Measurements from ENCODE around the gene EYA3.

The EYA3 gene

DNA sequence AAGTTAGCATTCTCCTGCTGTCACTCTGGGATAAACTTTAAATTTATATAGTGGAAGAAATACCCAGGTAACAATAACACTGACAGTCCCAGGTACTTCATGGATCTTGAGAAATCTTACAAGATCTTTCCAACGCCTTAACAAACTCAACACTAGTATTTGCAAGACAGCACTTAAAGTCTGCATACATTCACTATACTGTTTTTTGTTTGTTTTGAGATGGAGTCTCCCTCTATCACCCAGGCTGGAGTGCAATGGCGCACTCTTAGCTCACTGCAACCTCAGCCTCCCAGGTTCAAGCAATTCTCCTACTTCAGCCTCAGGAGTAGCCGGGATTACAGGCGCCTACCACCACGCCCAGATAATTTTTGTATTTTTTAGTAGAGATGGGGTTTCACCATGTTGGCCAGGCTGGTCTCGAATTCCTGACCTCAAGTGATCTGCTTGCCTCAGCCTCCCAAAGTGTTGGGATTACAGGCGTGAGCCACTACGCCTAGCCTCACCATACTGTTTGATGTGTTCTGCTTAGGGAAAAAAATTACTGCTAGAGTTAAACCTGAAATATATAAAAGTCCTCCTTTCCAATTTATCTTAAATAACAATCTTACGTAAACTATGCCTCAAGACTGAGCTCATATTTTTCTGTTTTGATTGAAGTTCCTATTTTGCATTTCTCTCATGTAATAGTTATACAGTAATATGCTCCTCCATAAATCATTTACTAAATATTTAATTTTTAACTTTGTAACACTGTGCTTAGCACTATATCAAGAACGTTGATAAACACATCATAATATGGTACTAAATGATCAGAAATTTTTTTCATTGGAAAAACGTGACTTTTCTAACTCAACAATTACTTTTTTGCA, 17.5 kb downstream of the EYA3 start:
- TF ChIP-seq, protein P1, sequence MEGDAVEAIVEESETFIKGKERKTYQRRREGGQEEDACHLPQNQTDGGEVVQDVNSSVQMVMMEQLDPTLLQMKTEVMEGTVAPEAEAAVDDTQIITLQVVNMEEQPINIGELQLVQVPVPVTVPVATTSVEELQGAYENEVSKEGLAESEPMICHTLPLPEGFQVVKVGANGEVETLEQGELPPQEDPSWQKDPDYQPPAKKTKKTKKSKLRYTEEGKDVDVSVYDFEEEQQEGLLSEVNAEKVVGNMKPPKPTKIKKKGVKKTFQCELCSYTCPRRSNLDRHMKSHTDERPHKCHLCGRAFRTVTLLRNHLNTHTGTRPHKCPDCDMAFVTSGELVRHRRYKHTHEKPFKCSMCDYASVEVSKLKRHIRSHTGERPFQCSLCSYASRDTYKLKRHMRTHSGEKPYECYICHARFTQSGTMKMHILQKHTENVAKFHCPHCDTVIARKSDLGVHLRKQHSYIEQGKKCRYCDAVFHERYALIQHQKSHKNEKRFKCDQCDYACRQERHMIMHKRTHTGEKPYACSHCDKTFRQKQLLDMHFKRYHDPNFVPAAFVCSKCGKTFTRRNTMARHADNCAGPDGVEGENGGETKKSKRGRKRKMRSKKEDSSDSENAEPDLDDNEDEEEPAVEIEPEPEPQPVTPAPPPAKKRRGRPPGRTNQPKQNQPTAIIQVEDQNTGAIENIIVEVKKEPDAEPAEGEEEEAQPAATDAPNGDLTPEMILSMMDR (IDR thresholded peaks at IDR 0.05; ENCODE audit: low read depth, low read length) = no peak
- no peak overlapping the region for H3K4me3 ChIP-seq (ENCODE audit: low read depth, low read length)

DNA sequence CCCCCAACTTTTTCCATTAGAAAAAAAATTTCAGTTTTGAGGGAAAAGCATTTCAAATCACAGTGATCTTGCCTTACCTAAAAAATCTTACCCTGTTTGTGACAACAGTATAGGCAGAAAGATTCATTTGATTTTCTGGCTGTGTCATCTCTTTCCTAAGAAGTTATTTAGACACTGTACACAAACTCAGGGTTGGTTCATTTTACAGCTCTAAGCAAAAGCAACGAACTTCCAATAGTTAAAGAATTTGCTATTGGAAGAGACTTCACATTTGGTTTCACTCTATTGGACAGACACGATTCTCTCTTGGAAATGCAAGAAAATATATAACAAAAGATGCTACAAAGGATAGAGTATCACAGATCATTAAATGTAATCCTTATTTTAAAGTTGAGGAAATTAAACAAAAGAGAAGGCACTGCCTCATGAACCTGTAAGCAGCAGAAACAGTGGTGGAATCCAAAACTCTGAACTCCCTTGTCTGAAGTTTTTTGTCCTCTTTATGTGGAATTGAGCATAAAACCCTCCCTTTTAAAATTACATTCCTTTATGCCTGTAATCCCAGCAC, 20.8 kb downstream of the EYA3 start:
- H3K4me3 ChIP-seq (ENCODE audit: low read depth, low read length) = no peak overlapping the region
- TF ChIP-seq, protein P1 (IDR thresholded peaks at IDR 0.05; ENCODE audit: low read depth, low read length) = no peak

DNA sequence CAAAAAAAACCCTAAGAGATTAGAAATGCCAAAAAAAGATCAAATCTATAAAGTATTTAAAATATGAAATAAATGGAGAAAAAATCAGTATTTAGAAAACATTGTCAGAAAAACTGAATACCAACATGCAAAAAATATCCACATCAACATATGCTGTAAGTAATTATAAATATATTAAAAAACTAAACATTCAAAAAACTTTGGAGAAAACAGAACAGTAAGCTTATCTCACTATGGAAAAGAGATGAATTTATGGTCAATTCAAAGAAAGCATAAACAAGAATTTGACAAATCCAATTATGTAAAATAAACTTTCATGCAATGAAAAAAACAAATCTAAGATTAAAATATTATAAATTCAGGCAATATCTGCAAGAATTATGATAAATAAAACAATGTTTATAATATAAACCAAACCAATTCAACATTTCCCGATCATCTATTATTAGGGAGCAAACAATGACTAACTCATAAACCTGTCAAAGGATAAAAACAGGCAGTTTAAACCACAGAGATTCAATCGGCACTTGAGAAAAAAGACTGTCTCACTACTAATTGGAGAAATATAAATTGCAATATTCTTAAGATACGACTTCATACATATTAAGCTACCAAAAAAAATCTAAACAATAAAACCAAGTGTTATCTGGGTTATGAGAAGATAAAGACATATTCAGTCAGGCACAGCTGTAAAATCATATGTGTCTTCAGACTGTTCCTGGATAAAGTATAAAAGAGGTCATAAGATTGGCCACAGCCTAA, 21.8 kb downstream of the EYA3 start:
- TF ChIP-seq, protein P1 (IDR thresholded peaks at IDR 0.05; ENCODE audit: low read depth, low read length) = no peak
- no peak overlapping the region for H3K4me3 ChIP-seq (ENCODE audit: low read depth, low read length)

DNA sequence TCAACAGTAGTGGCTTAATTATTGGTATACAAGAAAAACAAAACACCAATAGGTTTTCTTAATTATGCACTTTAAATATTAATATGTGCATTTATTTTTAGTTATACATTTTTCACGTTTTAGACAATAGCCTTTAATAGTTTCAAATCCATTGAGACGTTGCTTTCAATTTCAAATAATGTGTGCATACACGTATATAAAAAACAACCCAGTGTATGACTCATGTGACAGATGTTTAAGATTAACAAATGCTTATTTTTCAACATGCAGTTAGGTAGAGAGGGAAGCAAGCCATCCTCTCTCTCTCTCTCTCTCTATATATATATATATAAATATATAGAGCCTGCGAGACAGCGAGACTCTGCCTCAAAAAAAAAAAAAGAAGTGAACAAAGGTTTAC, 24.3 kb downstream of the EYA3 start:
- H3K4me3 ChIP-seq (ENCODE audit: low read depth, low read length) = no peak overlapping the region
- TF ChIP-seq, protein P1 (IDR thresholded peaks at IDR 0.05; ENCODE audit: low read depth, low read length) = no peak

DNA sequence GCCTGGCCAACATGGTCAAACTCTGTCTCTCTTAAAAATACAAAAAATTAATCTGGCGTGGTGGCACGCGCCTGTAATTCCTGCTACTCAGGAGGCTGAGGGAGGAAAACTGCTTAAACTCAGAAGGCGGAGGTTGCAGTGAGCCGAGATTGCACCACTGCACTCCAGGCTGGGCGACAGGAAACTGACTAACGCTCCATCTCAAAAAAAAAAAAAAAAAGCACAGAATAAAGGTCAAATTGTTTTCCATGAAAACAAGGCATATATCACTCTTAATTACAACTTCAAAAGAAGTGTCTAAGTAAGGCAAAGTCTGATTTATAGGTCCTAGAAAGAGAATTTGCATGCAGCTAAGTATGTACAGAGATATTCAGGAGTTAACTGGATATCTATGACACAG, 25.6 kb downstream of the EYA3 start:
- TF ChIP-seq, protein P1 (IDR thresholded peaks at IDR 0.05; ENCODE audit: low read depth, low read length) = no peak
- H3K4me3 ChIP-seq (ENCODE audit: low read depth, low read length) = no peak overlapping the region

DNA sequence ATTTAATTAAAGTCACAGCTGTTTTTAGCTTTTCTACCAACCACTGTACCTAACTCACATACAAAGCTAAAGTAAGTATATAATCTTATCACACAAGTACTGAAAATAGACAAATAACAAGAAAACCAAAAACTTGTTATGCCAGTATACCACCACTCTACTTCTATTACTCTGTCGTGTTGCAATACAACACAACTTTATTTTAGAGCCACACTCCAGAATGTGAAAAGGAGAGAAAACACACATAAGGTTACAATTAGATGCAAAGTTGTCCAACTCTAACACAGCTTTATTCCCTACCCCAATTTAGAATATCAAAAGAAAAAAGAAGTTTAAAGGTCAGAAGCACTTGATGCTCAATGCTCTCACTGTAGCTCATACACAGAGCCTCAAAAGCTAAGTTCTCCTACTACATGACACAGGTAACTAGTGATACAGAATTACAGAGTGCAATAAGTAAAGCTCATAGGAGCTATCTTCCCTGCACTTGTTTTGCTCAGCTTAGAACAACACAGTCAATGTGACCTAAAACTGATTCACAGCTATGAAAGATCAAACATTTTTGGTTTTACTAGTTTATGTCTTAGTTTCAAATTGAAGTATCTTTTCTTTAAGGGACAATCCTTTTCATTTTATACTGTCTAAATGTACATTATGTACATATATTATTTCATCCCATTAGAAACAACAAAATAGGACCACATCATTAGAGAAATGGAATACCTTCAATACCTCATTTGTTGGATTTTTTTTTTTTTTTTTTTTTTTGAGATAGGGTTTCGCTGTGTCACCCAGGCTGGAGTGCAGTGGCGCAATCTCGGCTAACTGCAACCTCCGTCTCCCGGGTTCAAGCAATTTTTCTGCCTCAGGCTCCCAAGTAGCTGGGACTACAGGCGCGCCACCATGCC, 29.2 kb downstream of the EYA3 start:
- no peak overlapping the region for H3K4me3 ChIP-seq (ENCODE audit: low read depth, low read length)
- TF ChIP-seq, protein P1 (IDR thresholded peaks at IDR 0.05; ENCODE audit: low read depth, low read length) = no peak

Data from WI38 (cell line).